ENCODE measurements around the gene HORMAD2. TPM values are rescaled to one million over a fixed set of nuclear protein-coding genes. Genes with fewer than 3 reads are reported as not detected.

HORMAD2 gene
- total RNA-seq, 1 experiment from 2014 or later, result not detected

GRCh38 chr22:30113494-30113893, 33.2 kb downstream of the HORMAD2 start:
- ATAC-seq (no peak), DNase-seq (ENCODE audit: low spot score) (no peak)
- Mint-ChIP-seq H3K27me3 (ENCODE audit: low read depth) (no peaks in the 10 kb centered on the region; the same call in 1 of the 2 replicates), H3K9me3 (no peaks in the 10 kb centered on the region), H3K36me3 (no peaks in the 10 kb centered on the region), H3K27ac (no peak overlapping the region), H3K4me1 (no peaks in the 10 kb centered on the region), H3K4me3 (no peak overlapping the region)
- CTCF ChIA-PET, result no interaction called here
- POLR2A ChIA-PET, result no interaction called here
- TF ChIP-seq FOXP4 (CRISPR knock-in tag; IDR thresholded peaks at IDR 0.05) (no peak), FOXJ3 (CRISPR knock-in tag; IDR thresholded peaks at IDR 0.05; ENCODE audit: borderline replicate concordance) (no peak), NR1H2 (CRISPR knock-in tag; IDR thresholded peaks at IDR 0.05) (no peak), FOXK1 (CRISPR knock-in tag; IDR thresholded peaks at IDR 0.05) (no peak), ATF3 (CRISPR knock-in tag; conservative IDR thresholded peaks at IDR 0.05) (no peak)

GRCh38 chr22:30114361-30114760, 34.1 kb downstream of the HORMAD2 start:
- ChIA-PET CTCF (no interaction called here), POLR2A (no interaction called here)
- no peak overlapping the region for H3K27ac Mint-ChIP-seq
- no peaks in the 10 kb centered on the region for H3K9me3 Mint-ChIP-seq
- TF ChIP-seq CREB1 (CRISPR knock-in tag; IDR thresholded peaks at IDR 0.05), result no peak
- TF ChIP-seq ATF3 (CRISPR knock-in tag; conservative IDR thresholded peaks at IDR 0.05), result no peak
- no peak for TF ChIP-seq GTF2I (CRISPR knock-in tag; conservative IDR thresholded peaks at IDR 0.05)
- TF ChIP-seq ZNF281 (CRISPR knock-in tag; IDR thresholded peaks at IDR 0.05), result no peak
- TF ChIP-seq EMX1 (CRISPR knock-in tag; IDR thresholded peaks at IDR 0.05), result no peak
- DNase-seq (ENCODE audit: low spot score) (no peak), ATAC-seq (no peak)
- H3K4me1 Mint-ChIP-seq, result no peaks in the 10 kb centered on the region
- H3K27me3 Mint-ChIP-seq (ENCODE audit: low read depth), result no peaks in the 10 kb centered on the region; the same call in 1 of the 2 replicates
- H3K36me3 Mint-ChIP-seq, result no peaks in the 10 kb centered on the region
- H3K4me3 Mint-ChIP-seq, result no peak overlapping the region

GRCh38 chr22:30115705-30116104, 35.4 kb downstream of the HORMAD2 start:
- no peak for TF ChIP-seq ZNF232 (CRISPR knock-in tag; IDR thresholded peaks at IDR 0.05)
- no peak for TF ChIP-seq ZNF671 (CRISPR knock-in tag; IDR thresholded peaks at IDR 0.05)
- no peak for TF ChIP-seq ZMAT4 (CRISPR knock-in tag; IDR thresholded peaks at IDR 0.05)
- TF ChIP-seq IRF2 (CRISPR knock-in tag; IDR thresholded peaks at IDR 0.05; ENCODE audit: borderline replicate concordance, low read depth), result no peak
- no peak for TF ChIP-seq CREM (CRISPR knock-in tag; IDR thresholded peaks at IDR 0.05)
- no peak for TF ChIP-seq ZNF263 (CRISPR knock-in tag; IDR thresholded peaks at IDR 0.05; ENCODE audit: low read depth)
- TF ChIP-seq ATF3 (CRISPR knock-in tag; conservative IDR thresholded peaks at IDR 0.05), result no peak
- TF ChIP-seq ARID4B (CRISPR knock-in tag; IDR thresholded peaks at IDR 0.05; ENCODE audit: borderline replicate concordance), result no peak
- no peak for TF ChIP-seq FOXP1 (CRISPR knock-in tag; IDR thresholded peaks at IDR 0.05; ENCODE audit: borderline replicate concordance)
- TF ChIP-seq GTF2I (CRISPR knock-in tag; conservative IDR thresholded peaks at IDR 0.05), result no peak
- DNase-seq (ENCODE audit: low spot score) (no peak), ATAC-seq (no peak)
- CTCF ChIA-PET, result interaction anchor here (1.5 to 2.7 kb wide), 2 partner anchors 140 to 172 kb away, joined by 3 to 16 read pairs; no protein-coding TSS in a partner anchor
- POLR2A ChIA-PET, result no interaction called here
- Mint-ChIP-seq H3K4me3 (no peak overlapping the region), H3K27ac (no peak overlapping the region), H3K36me3 (no peaks in the 10 kb centered on the region), H3K9me3 (no peaks in the 10 kb centered on the region), H3K27me3 (ENCODE audit: low read depth) (no peaks in the 10 kb centered on the region; the same call in 1 of the 2 replicates), H3K4me1 (no peaks in the 10 kb centered on the region)
